ENCODE results near the gene IGDCC3. TPM values are rescaled to one million over a fixed set of nuclear protein-coding genes. Genes with fewer than 3 reads are reported as not detected.

The IGDCC3 gene
- total and polyA plus RNA-seq, 10 donors = 0.03 to 0.34 (median 0.03) TPM; not detected in 7

DNA sequence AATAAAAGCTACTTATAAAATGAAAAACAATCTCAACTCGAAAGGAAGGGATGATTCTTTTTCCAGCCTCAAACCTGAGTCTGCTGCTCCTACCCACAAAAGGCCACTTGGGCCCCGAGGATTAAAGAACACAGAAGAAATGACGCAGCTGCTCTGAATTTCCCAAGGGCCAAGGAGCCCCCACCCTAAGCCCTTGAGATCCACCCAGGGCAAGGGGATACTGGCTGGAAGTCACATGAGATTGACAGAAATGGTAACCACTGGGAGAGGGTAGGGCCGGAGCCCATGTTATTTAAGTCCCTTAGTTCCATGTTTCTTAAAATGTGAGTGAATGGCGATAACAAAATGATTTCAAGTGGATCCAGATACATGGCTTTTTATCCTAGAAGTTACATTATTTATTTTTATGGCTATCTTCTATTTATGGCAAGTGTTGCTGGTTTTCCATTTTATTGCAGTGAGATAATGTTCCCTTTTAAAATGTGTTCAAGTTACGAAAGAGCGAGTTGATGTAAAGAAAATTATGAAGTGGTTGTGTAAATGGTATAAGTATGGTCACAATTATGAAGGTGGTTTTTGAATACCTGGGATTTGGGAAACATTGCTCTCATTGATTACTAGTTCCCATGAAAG, 28.1 kb upstream of the IGDCC3 start:
- intact Hi-C loops (cut with DNase I; ENCODE audit: low total_unique reads) = no loop called here
- WGBS, 5 donors = 83 to 94% (median 88%) methylated on average over 7 of the region's 7 CpGs
- no peaks in the 10 kb centered on the region for H3K36me3 ChIP-seq

DNA sequence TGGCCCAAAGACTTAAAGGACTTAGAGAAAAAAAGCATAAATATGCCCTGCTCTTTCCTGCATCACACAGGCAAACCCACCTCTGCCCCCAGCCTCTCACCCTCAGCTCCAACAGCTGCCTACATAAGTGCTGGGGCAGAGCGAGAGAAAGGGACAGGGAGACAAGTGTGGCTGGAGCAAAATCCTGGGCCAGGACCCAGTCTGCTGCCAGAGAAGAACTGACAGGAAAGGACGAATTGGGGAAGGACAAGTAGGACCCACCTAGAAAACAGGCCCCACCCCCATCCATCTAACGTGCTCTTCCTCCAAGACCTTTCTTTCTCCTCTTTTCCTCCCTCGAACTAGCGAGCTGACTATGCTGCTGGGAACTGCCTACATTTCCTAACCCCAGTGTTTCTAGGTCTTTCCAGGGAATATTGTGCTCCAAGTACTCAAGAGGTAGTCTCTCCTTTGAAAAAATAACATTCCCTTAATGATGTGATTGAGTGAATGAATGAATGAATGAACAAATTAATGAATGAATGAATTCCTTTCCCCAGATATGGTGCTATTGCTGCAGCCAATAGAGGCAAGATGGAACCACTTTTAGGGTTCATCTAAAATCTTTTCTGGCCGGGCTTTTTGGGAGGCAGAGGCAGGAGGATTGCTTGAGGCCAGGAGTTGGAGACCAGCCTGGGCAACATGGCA, 26.5 kb upstream of the IGDCC3 start:
- Histone ChIP-seq H3K4me1 (peaks cover 0 to 24% (median 13%) of the 10 kb centered on the region in 6 donors), H3K9me3 (no peaks in the 10 kb centered on the region), H3K4me3 (no peak overlapping the region), H3K27me3 (replicated peaks in 1 of 7) (peaks cover 0 to 35% (median 0%) of the 10 kb centered on the region in 7 donors), H3K36me3 (no peaks in the 10 kb centered on the region), H3K27ac (no peak overlapping the region)
- no peak for DNase-seq
- 70 to 81% (median 76%) methylated on average over 6 of the region's 6 CpGs for WGBS, 5 donors
- intact Hi-C loops (cut with DNase I; ENCODE audit: low total_unique reads) = no loop called here
- TF ChIP-seq POLR2A (IDR thresholded peaks at IDR 0.05) (no peak), CTCF (IDR thresholded peaks at IDR 0.05 in 8 of 11, conservative IDR thresholded peaks at IDR 0.05 in 3 of 11) (no peak), POLR2AphosphoS5 (IDR thresholded peaks at IDR 0.05) (no peak)

More for the DNA sequence above, 28.1 kb upstream of the IGDCC3 start:
- H3K4me1 ChIP-seq = peaks cover 0 to 20% (median 7%) of the 10 kb centered on the region in 6 donors
- TF ChIP-seq CTCF (IDR thresholded peaks at IDR 0.05 in 8 of 11, conservative IDR thresholded peaks at IDR 0.05 in 3 of 11) (no peak), POLR2AphosphoS5 (IDR thresholded peaks at IDR 0.05) (no peak), POLR2A (IDR thresholded peaks at IDR 0.05) (no peak)
- DNase-seq = no peak
- H3K27me3 ChIP-seq (replicated peaks in 1 of 7) = peaks cover 0 to 42% (median 0%) of the 10 kb centered on the region in 7 donors
- H3K4me3 ChIP-seq = no peak overlapping the region
- no peaks in the 10 kb centered on the region for H3K9me3 ChIP-seq
- no peak overlapping the region for H3K27ac ChIP-seq

GRCh38 chr15:65402961-65403360, 25.2 kb upstream of the IGDCC3 start:
- Histone ChIP-seq H3K27ac (no peak overlapping the region), H3K4me3 (no peak overlapping the region), H3K36me3 (no peaks in the 10 kb centered on the region), H3K4me1 (peaks cover 0 to 17% (median 10%) of the 10 kb centered on the region in 6 donors), H3K9me3 (no peaks in the 10 kb centered on the region), H3K27me3 (replicated peaks in 1 of 7) (peaks cover 0 to 41% (median 0%) of the 10 kb centered on the region in 7 donors)
- WGBS, 5 donors = 84 to 91% (median 90%) methylated on average over 4 of the region's 4 CpGs
- TF ChIP-seq CTCF (IDR thresholded peaks at IDR 0.05 in 8 of 11, conservative IDR thresholded peaks at IDR 0.05 in 3 of 11) = no peak
- no peak for TF ChIP-seq POLR2AphosphoS5 (IDR thresholded peaks at IDR 0.05)
- no peak for TF ChIP-seq POLR2A (IDR thresholded peaks at IDR 0.05)
- intact Hi-C loops (cut with DNase I; ENCODE audit: low total_unique reads) = no loop called here
- DNase-seq = no peak

DNA sequence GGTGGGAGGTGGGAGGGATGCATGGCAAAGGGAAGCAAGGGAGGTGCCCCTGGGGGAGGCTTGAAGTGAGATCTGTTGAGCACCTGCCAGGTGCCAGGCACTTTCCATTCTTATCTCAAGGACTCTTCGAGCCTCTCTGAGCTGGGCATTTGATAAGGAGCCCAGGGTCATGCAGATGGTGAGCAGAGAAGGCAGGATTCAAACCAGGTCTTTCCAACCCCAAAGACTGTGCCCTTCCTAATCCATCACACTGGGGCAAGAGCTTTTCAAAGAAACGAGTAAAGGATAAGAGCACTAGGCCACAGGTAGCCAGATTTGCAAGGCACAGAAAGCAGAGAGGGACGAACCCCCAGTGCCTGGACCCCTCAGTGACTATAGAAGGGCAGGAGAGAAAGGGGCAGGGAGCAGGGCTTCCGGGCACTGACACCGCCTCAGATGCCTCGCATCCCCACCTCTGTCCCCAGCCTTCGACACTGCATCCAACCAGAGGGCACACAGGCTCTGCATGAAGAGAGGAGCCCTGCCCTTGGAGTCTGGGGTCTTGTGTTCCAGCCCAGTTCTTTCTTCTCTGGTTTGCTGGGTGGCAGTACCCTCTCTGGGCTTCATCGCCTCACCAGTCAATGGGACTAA, 23.9 kb upstream of the IGDCC3 start:
- WGBS, 5 donors = 78 to 94% (median 93%) methylated on average over 6 to 8 of the region's 8 CpGs
- Histone ChIP-seq H3K4me3 (no peak overlapping the region), H3K36me3 (no peaks in the 10 kb centered on the region), H3K4me1 (peaks cover 0 to 17% (median 11%) of the 10 kb centered on the region in 6 donors), H3K27ac (no peak overlapping the region), H3K9me3 (no peaks in the 10 kb centered on the region), H3K27me3 (replicated peaks in 1 of 7) (peaks cover 0 to 53% (median 5%) of the 10 kb centered on the region in 7 donors)
- TF ChIP-seq POLR2A (IDR thresholded peaks at IDR 0.05) = no peak
- no peak for TF ChIP-seq POLR2AphosphoS5 (IDR thresholded peaks at IDR 0.05)
- TF ChIP-seq CTCF (IDR thresholded peaks at IDR 0.05 in 8 of 11, conservative IDR thresholded peaks at IDR 0.05 in 3 of 11) = peak in 1 of 11 experiments; percentile 4
- DNase-seq = no peak
- intact Hi-C loops (cut with DNase I; ENCODE audit: low total_unique reads) = no loop called here
